H54 (cell line): Measurements from ENCODE around the gene PODXL.
A peak's percentile ranks its signal among the peaks of the same experiment; 100 is the strongest.
"Not testable (repeated sequence)": the region's sequence is repeated elsewhere in the genome, so short reads cannot be mapped to it uniquely, and the experiment has no call there.

Source experiments
- DNase-seq: peaks from one replicate; pipeline ENCODE4 v3.0.0; 2011; ENCODE audit warnings: low spot score, mixed read lengths; ENCODE audit not compliant: insufficient read length
- FAIRE-seq: peaks from 3 replicates; lab custom pipeline; 2011; peaks lifted over from hg19 to GRCh38; lab: Jason Lieb, UNC
- POLR2A ChIP-seq: IDR thresholded peaks from 2 replicates; pipeline ENCODE4 v1.6.1; 2011; ENCODE audit warnings: low read depth, mild to moderate bottlenecking, low read length

Gene PODXL

DNA sequence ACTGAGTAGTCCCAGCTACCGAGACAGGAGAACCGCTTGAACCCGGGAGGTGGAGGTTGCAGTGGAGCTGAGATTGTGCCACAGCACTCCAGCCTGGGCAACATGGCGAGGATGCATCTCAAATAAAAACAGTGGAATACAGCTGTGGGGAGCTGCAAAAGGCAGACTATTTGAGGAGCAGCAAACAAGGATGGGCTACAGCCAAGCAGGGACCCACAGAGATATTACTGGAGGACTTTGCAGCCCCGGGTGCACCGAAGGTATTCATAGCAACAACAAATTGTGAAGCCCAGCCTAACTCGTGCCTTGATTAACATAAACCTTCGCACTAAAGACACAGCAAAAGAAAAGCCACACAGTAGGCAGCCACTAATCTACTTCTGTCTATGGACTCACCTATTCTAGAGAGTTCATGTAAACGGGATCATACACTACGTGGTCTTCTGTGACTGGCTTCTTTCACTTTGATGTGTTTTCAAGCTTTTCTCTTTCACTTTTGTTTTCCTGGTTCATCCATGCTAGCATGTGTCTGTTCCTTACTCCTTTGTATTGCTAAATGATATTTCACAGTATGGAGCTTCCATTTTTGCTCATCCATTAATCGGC is 34.0 kb downstream of the PODXL start:
- no peak for TF ChIP-seq POLR2A
- FAIRE-seq (no peak), DNase-seq (no peak)

DNA sequence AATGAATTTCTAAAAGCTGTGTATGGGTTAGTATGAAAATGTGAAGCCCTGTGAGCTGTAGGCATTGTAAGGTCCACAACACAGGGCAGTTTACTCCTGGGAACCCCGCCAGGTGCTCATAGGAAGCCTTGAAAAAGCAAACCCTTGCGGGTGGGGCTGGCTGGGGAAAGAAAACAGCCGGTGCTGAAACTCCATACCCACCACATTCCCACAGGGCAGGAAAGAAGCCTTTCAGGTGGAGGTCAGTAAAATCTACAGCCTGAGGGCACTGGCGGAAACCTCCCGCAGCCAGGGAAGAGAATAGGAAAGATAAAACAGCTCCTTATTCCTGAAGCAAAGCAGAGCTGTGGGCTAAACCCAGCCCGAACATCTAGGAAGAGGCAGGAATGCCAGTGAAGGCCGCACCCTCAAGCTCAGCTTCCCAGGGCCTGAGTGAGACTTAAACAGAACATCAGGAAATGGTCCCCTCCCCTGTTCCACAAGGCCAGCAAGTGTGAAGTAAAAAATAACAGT is 34.7 kb downstream of the PODXL start:
- no peak for FAIRE-seq
- TF ChIP-seq POLR2A, result no peak
- no peak for DNase-seq

DNA sequence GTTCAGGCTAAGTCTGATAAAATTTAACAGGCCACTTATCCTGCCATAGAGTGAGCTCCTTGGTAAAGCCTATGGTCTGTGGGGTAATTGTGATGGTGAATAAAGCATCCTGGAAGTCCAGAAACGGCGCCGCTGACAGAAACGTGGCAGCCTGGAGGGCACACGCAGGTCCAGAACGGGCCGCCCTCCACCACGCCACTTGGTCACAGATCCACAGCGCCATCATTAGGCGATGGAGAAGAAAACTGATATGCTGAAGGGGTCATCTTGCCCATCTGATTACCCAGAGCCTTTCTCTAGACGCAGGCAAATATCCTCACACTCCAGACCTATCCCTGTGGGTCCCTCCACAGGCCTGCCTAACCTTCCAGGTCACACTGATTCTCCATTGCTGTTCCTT is 37.8 kb downstream of the PODXL start:
- no peak for DNase-seq
- FAIRE-seq, result no peak
- no peak for TF ChIP-seq POLR2A

DNA sequence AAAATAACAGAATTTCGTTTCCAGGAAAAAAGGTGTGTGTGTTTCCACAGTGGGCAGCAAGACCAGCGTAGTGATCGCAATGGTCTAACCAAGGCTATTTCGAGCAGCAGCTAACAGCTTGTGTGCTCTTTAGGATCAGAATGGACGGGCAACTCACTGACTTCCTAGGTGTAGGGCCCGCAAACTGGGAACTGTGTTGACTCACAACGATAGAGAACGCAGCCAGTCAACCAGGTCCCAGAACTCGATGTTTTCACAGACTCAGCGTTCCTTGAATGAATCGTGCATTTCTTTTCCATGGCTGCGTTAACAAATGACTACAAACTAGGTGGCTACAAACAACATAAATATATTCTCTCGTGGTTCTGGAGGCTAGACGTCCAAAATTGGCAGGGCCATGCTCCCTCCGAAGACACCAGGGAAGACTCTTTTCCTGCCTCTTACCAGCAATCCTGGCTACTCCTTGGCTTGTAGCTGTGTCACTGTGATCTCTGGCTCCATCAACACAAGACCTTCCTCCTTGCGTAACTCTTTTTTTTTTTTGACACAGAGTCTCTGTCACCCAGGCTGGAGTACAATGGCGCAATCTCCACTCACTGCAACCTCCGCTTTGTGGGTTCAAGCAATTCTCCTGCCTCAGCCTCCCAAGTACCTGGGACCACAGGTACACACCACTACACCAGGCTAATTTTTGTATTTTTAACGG is 39.1 kb downstream of the PODXL start:
- FAIRE-seq (no peak), DNase-seq (no peak)
- no peak for TF ChIP-seq POLR2A

DNA sequence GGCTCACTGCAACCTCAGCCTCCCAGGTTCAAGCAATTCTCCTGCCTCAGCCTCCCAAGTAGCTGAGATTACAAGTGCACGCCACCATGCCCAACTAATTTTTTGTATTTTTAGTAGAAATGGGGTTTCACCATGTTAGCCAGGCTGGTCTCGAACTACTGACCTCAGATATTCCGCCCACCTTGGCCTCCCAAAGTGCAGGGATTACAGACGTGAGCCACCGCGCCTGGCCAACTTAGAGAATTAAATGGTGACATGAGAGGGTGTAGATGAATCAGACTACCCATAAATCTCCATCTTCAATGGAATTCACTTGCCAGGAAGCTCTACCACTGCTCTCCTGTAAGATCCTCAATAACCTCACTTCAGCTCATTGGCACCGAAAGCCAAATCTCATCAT is 41.0 kb downstream of the PODXL start:
- FAIRE-seq, DNase-seq: not testable (repeated sequence)

DNA sequence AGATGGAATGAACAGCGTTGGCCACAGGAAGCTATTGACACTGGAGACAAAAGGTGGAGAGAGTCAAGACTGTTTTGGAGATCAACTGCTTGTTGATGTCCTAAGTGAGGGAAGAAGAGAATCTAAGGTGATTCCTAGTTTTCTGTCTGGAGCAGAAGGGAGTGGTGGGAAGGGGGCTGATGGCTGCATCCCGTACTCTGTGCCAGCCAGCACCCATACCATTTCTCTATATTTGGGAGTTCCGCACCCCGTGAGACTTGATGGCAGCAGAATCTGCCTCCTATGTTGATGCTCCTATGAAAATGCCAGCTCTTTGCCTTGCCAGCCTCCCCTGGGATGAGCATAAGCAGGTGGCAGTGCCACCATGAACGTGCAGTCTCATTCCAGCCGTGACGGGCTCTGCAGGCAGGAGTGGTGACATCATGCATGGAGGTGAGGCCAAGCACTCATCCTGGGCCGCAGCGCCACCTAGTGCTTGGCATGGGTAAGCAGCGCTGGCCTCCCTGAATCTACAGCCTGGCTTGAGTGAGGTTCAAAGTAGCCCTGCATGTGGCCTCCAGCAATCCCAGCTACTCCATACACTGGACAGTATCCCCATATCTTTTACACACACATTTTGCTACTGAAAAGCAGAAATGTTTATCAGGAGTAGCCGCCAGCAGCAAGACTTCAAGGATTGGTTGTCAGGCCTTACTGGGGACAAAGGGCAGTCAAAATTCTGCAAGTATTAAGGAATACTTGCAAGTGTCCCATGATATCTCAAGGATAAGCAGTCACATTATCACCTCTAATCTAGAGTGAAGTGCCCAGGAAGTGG is 43.0 kb downstream of the PODXL start:
- FAIRE-seq, result no peak
- peak; percentile 71 for DNase-seq
- TF ChIP-seq POLR2A, result no peak

DNA sequence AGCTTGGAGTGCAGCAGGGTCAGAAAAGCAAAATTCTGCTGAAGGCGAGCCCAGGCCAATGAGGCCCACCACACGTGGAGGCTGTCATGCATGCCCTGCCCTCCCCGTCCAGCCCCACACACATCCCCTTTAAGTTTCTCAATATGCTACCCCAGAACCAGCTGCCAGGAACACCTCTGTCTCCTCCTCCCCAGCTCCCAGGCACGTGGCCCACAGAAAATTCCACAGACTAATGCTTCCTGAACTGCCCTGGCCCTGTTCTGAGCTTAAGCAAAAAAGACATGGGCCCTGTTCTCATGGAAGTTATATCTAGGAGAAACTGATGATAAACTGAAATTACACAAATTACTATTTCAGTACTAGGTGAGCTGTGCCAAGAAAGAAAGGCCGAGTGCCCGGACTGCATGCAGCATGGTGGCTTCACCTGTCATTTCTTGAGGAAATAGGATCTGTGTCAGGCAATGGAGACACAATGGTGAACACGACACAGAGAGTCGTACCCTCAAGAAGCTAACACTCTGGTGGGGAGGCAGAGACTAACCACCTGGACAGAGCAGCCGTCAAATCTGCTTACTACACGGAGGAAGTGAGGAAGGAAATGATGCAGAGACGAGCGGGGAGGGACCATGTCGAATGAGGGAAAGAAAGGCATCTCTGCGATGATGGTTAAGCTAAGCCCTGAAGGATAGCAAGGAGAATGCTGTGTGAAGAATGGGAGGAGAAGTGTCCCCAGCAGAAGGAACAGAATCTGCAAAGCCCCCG is 44.5 kb downstream of the PODXL start:
- no peak for FAIRE-seq

DNA sequence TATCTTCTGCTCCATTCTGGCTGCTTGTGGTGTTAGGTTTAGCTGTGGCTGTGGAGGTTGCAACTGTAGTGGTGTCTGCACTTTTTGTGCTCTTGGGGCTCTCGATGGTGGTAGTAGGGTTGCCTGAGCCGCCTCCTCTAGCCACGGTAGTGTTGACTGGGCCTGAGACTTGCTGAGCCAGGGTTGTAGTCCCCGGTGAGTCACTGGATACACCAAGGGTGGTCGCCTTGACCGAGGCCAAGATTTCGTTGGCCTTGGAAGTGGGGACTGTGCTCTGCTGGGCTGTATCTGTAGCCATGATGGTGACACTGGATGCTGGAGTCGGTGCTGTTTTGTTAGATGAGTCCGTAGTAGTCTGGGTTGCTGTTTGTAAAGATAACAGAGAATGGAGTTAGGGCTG is 45.4 kb downstream of the PODXL start:
- TF ChIP-seq POLR2A, result no peak
- FAIRE-seq, result no peak
- DNase-seq, result no peak

More for the DNA sequence above, 44.5 kb downstream of the PODXL start:
- DNase-seq, result no peak
- TF ChIP-seq POLR2A, result no peak

DNA sequence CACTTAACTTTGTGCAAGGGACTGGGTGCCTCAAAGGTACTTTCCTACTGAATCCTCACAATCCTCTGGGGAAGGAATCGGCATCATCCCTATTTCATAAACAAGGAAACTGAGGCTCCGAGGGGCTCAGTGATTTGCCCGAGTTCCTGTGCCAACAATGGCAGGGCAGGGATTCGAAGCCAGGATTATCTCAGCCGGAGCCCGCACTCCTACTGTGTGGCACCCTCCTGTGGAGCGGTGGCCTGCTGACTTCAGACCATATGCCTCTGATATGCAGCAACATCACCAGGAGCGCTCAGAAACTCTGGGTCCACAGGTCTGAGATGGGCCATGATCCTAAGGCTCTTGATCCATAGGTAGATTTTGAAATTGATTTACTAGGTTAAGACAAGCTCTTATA is 46.6 kb downstream of the PODXL start:
- TF ChIP-seq POLR2A, result no peak
- FAIRE-seq, result no peak

DNA sequence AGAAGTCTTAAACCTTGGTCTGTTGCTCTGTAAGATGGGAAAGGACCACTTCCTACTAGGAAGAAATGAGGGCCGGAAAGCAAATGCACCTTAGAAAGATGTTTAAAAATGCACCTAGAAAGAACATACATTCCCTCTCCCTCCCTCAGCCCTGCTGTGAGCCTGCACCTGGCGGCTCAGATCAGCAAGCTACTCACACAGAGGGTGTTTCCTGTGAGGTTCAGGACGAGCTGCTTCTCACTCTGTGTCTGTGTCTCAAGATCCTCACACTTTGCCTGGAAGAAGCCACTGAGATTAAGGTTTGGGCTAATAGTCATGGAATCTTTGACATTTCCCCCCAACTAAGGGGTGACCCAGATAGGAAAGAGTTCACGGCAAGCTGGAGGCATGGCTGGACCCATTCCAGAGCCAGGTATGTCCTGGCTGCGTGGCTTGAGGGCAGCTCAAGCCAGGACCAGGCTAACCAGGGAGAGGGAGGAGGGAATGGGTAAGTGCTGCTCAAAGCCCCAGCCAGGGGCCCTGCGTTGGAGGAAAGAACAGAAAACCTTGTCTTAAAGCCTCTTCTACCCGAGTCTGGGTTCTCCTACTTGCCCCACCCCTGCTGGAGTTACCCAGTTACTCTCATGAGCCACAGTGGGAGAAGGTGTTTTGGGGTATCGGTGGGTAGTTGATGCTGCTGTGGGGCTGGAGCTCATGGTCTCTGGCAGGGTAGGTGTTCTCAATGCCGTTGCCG is 47.5 kb downstream of the PODXL start:
- DNase-seq (no peak), FAIRE-seq (no peak)
- TF ChIP-seq POLR2A, result no peak

More for the DNA sequence above, 46.6 kb downstream of the PODXL start:
- no peak for DNase-seq

DNA sequence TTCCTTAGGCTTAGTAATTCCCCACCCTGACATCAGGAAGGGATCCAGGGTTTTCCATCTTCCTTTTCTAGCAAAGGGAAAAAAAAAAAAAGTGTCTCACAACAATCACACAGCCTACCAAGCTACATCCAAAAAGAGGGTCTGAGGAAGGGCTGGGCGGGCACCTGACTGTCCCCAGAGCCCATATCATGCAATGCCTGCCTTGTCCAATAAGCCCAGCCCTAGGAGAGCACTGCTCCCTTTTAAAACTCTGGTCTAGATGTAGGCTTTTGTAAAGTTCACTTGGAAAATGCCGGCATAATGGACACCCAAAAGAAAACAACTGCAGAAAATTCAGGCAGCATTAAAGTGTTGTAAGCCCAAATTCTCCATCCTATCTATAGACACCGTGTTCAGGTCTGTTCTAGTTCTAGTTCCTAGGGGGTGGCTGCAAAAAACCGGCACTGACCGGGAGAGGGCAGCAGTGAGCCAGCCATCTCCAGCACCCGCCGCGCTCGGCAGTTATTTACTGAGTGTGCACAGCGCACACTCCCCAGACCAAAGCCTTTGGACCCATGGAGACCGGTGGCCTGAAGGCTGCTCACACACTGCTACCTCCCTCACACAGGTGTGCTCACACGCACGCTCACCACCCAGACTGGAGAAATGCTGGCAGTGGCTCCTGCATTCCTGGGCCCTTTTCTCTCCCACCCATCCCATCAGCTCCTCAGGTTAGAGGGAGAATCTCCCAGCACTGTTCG is 48.7 kb downstream of the PODXL start:
- no peak for DNase-seq
- no peak for FAIRE-seq
- no peak for TF ChIP-seq POLR2A

DNA sequence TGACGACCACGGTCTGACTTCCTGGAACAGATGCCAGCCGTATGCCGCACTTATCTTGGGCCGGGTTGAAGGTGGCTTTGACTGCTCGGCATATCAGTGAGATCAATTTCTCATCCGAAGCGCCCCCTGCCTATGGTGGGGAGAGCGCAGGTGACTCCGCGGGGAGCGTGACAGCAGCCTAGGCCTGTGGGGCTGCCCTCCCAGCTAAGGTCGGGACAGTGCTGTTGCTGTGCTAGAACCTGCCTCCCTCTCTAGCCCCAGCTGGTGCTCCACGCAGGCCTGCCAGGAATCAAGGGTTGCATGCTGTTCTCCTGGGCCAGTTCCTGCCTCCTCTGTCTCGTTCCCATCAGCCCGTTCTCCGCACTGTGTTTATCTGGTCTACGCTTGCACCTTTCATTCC is 49.8 kb downstream of the PODXL start:
- no peak for FAIRE-seq
- DNase-seq, result no peak
- TF ChIP-seq POLR2A, result no peak
